Fibroblast of lung (primary cell): Measurements from ENCODE around the gene EYA3.

Experiments
- CTCF ChIP-seq, 2 donors: IDR thresholded peaks in 1 of 2; conservative IDR thresholded peaks in 1 of 2; 1 replicate in 1 of 2; 2 replicates in 1 of 2; pipeline ENCODE4 v1.5.1; 2011 to 2012; ENCODE audit warnings: low read length in 2 of 2, control low read depth in 1 of 2, inconsistent platforms in 1 of 2, low read depth in 1 of 2, mild to moderate bottlenecking in 1 of 2
- EZH2 ChIP-seq: IDR thresholded peaks from 2 replicates; pipeline ENCODE4 v1.5.1; 2012; ENCODE audit warnings: low read length, control low read depth, mild to moderate bottlenecking; ENCODE audit errors: missing control alignments

- TF ChIP-seq EZH2 (no peak), CTCF (conservative IDR thresholded peaks at IDR 0.05 in 1 of 2, IDR thresholded peaks at IDR 0.05 in 1 of 2; ENCODE audit: low read depth in 1 of 2, low read length in 2 of 2) (no peak)
Observed at GRCh38 chr1:28074892-28075511, 13.4 kb downstream of the EYA3 start.
